ENCODE data around the gene CAP1. TPM values are rescaled to one million over a fixed set of nuclear protein-coding genes. Genes with fewer than 3 reads are reported as not detected.

The CAP1 gene
- total and polyA plus RNA-seq, 4 donors = 209 to 493 (median 321) TPM

DNA sequence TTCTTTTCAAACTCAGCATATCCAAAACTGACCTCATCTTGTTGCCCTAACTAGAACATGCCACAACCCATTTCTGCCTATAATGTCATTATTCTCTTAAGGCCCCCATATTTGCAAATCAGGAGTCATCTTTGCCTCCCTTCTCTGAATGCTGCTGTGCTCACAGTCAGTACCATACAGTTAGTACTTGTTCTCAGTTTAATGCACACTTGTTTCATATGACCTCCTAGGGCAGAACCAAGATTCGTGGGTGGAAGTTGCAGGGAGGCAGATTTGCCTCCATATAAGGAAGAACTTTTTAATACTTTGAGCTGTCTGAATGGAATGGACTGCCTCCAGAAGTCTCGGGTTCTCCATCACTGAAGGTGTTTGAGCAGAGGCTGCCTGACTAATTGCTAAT lies 9.2 kb downstream of the CAP1 start:
- DNase-seq = no peak
- intact Hi-C loops (cut with DNase I) = no loop called here
- H3K4me3 ChIP-seq (ENCODE audit: low read length in 2 of 2) = no peak overlapping the region
- 1 to 4% methylated on average over 2 of the region's 2 CpGs for WGBS, 2 donors
- peak overlapping the region; percentile 26 to 90 for H3K27ac ChIP-seq (ENCODE audit: low read depth in 1 of 2, low read length in 2 of 2)
- no peaks in the 10 kb centered on the region for H3K9me3 ChIP-seq (ENCODE audit: control insufficient read depth, low read length)
- no peak for ATAC-seq (ENCODE audit: low FRiP score)
- H3K4me1 ChIP-seq (ENCODE audit: control insufficient read depth in 1 of 2, insufficient read depth in 2 of 2, low read length in 2 of 2) = peaks cover 2 to 11% of the 10 kb centered on the region in 2 donors
- no peaks in the 10 kb centered on the region for H3K36me3 ChIP-seq (ENCODE audit: control insufficient read depth in 1 of 2, insufficient read depth in 2 of 2, low read length in 1 of 2)
- H3K27me3 ChIP-seq (ENCODE audit: control insufficient read depth in 1 of 2, insufficient read depth in 2 of 2, low read length in 1 of 2) = no peaks in the 10 kb centered on the region

- H3K27me3 ChIP-seq (ENCODE audit: control insufficient read depth in 1 of 2, insufficient read depth in 2 of 2, low read length in 1 of 2) = no peaks in the 10 kb centered on the region
- no peak for DNase-seq
- no peaks in the 10 kb centered on the region for H3K36me3 ChIP-seq (ENCODE audit: control insufficient read depth in 1 of 2, insufficient read depth in 2 of 2, low read length in 1 of 2)
- H3K27ac ChIP-seq (ENCODE audit: low read depth in 1 of 2, low read length in 2 of 2) = no peak overlapping the region
- WGBS, 2 donors = 84 to 87% methylated on average over 3 of the region's 3 CpGs
- peaks cover 2 to 5% of the 10 kb centered on the region in 2 donors for H3K4me1 ChIP-seq (ENCODE audit: control insufficient read depth in 1 of 2, insufficient read depth in 2 of 2, low read length in 2 of 2)
- H3K4me3 ChIP-seq (ENCODE audit: low read length in 2 of 2) = no peak overlapping the region
- intact Hi-C loops (cut with DNase I) = no loop called here
- no peaks in the 10 kb centered on the region for H3K9me3 ChIP-seq (ENCODE audit: control insufficient read depth, low read length)
- ATAC-seq (ENCODE audit: low FRiP score) = no peak
These were observed 10.3 kb downstream of the CAP1 start for GRCh38 chr1:40050863-40051262.

- 60 to 67% methylated on average over 11 of the region's 11 CpGs for WGBS, 2 donors
- H3K36me3 ChIP-seq (ENCODE audit: control insufficient read depth in 1 of 2, insufficient read depth in 2 of 2, low read length in 1 of 2) = no peaks in the 10 kb centered on the region
- no peak overlapping the region for H3K27ac ChIP-seq (ENCODE audit: low read depth in 1 of 2, low read length in 2 of 2)
- H3K27me3 ChIP-seq (ENCODE audit: control insufficient read depth in 1 of 2, insufficient read depth in 2 of 2, low read length in 1 of 2) = no peaks in the 10 kb centered on the region
- ATAC-seq (ENCODE audit: low FRiP score) = no peak
- H3K4me3 ChIP-seq (ENCODE audit: low read length in 2 of 2) = no peak overlapping the region
- H3K4me1 ChIP-seq (ENCODE audit: control insufficient read depth in 1 of 2, insufficient read depth in 2 of 2, low read length in 2 of 2) = peaks cover 8 to 13% of the 10 kb centered on the region in 2 donors
- DNase-seq = no peak
- intact Hi-C loops (cut with DNase I) = no loop called here
- H3K9me3 ChIP-seq (ENCODE audit: control insufficient read depth, low read length) = no peaks in the 10 kb centered on the region
These were observed 12.8 kb downstream of the CAP1 start for GRCh38 chr1:40053138-40053887.

DNA sequence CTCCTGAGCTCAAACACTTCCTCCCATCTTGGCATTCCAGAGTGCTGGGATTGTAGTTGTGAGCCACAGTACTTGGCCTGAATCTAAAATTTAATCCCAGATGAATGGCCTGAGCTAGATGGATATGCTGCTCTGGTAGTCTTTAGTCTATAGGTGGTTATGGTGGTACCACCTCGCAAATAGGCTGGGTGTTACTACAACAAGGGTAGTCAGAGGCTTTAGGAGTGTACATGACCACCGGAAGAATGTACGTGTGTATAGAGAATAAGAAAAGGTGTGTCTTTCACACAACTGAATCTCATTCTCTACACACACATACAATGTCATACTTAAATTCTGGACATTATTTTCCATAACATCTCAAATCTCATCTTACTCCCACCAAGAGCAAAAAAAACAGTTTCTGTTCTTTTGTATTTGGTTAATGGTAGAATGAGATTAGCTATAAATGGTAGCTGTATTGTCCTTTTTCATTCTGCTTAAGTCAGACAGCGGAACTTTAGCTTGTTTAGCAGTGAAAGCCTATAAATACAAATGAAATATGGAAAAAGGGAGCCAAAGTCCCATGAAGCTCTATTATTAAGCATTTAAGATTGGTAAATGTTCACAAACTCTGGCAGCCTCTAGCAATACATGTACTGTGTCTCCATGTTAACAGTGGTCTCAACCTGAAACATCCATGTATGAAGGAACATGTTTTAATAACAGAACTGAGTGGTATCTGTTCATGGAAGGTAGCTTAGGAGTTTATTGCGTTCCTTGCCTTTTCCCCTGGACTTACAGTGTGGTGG lies 16.2 kb downstream of the CAP1 start:
- WGBS, 2 donors = 90 to 93% methylated on average over 5 of the region's 5 CpGs
- Histone ChIP-seq H3K36me3 (ENCODE audit: control insufficient read depth in 1 of 2, insufficient read depth in 2 of 2, low read length in 1 of 2) (peaks cover 8 to 11% of the 10 kb centered on the region in 2 donors), H3K27me3 (ENCODE audit: control insufficient read depth in 1 of 2, insufficient read depth in 2 of 2, low read length in 1 of 2) (no peaks in the 10 kb centered on the region), H3K9me3 (ENCODE audit: control insufficient read depth, low read length) (no peaks in the 10 kb centered on the region), H3K4me1 (ENCODE audit: control insufficient read depth in 1 of 2, insufficient read depth in 2 of 2, low read length in 2 of 2) (peaks cover 8 to 10% of the 10 kb centered on the region in 2 donors), H3K27ac (ENCODE audit: low read depth in 1 of 2, low read length in 2 of 2) (peak overlapping the region in 1 of 2 donors; percentile 19), H3K4me3 (ENCODE audit: low read length in 2 of 2) (no peak overlapping the region)
- ATAC-seq (ENCODE audit: low FRiP score) = no peak
- DNase-seq = no peak
- intact Hi-C loops (cut with DNase I) = no loop called here

GRCh38 chr1:40057310-40058030 lies 16.9 kb downstream of the CAP1 start:
- intact Hi-C loops (cut with DNase I) = no loop called here
- DNase-seq (no peak), ATAC-seq (ENCODE audit: low FRiP score) (no peak)
- H3K4me3 ChIP-seq (ENCODE audit: low read length in 2 of 2) = no peak overlapping the region
- no peaks in the 10 kb centered on the region for H3K9me3 ChIP-seq (ENCODE audit: control insufficient read depth, low read length)
- no peak overlapping the region for H3K27ac ChIP-seq (ENCODE audit: low read depth in 1 of 2, low read length in 2 of 2)
- WGBS, 2 donors = 18 to 19% methylated on average over 1 of the region's 1 CpG
- peaks cover 10 to 11% of the 10 kb centered on the region in 2 donors for H3K36me3 ChIP-seq (ENCODE audit: control insufficient read depth in 1 of 2, insufficient read depth in 2 of 2, low read length in 1 of 2)
- peaks cover 8 to 10% of the 10 kb centered on the region in 2 donors for H3K4me1 ChIP-seq (ENCODE audit: control insufficient read depth in 1 of 2, insufficient read depth in 2 of 2, low read length in 2 of 2)
- H3K27me3 ChIP-seq (ENCODE audit: control insufficient read depth in 1 of 2, insufficient read depth in 2 of 2, low read length in 1 of 2) = no peaks in the 10 kb centered on the region

GRCh38 chr1:40058097-40058452 lies 17.5 kb downstream of the CAP1 start:
- H3K9me3 ChIP-seq (ENCODE audit: control insufficient read depth, low read length) = no peaks in the 10 kb centered on the region
- no peak overlapping the region for H3K4me3 ChIP-seq (ENCODE audit: low read length in 2 of 2)
- H3K36me3 ChIP-seq (ENCODE audit: control insufficient read depth in 1 of 2, insufficient read depth in 2 of 2, low read length in 1 of 2) = peaks cover 10 to 11% of the 10 kb centered on the region in 2 donors
- no peaks in the 10 kb centered on the region for H3K27me3 ChIP-seq (ENCODE audit: control insufficient read depth in 1 of 2, insufficient read depth in 2 of 2, low read length in 1 of 2)
- H3K4me1 ChIP-seq (ENCODE audit: control insufficient read depth in 1 of 2, insufficient read depth in 2 of 2, low read length in 2 of 2) = peaks cover 8 to 10% of the 10 kb centered on the region in 2 donors
- intact Hi-C loops (cut with DNase I) = no loop called here
- DNase-seq = no peak
- no peak for ATAC-seq (ENCODE audit: low FRiP score)
- H3K27ac ChIP-seq (ENCODE audit: low read depth in 1 of 2, low read length in 2 of 2) = no peak overlapping the region
- WGBS, 2 donors = 86 to 94% methylated on average over 1 of the region's 1 CpG

DNA sequence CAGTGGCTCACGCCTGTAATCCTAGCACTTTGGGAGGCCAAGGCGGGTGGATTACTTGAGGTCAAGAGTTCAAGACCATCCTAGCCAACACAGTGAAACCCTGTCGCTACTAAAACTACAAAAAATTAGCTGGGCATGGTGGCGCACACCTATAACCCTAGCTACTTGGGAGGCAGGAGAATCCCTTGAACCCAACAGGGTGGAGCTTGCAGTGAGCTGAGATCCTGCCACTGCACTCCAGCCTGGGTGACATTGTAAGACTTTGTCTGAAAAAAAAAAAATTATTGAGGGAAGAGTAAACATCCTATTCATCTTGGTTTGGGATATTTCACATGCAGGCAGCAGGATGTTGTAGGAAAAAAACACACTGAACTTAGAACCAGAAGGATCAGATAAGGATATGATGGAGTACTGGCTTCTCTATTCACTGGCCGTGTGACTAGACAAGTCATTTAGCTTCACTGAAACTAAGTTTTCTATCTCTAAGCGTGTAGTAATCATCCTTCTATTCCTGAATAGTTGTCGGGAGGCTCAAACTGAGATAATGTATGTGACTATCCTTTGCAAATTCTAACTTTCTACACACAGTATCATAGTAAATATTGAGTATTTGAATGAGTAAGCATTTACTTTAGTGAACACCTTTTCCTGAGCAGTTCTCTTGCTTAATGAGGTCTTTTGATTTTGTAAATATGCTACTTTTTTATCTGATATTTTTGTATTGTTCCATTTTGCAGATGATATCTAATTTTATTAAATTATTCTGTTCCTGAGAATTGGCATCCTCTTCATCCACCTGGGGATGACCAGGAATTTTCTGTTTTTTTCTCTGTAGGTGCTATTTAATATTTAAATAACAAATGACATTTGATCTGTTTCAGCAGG lies 18.2 kb downstream of the CAP1 start:
- H3K4me1 ChIP-seq (ENCODE audit: control insufficient read depth in 1 of 2, insufficient read depth in 2 of 2, low read length in 2 of 2) = peaks cover 8 to 10% of the 10 kb centered on the region in 2 donors
- no peaks in the 10 kb centered on the region for H3K9me3 ChIP-seq (ENCODE audit: control insufficient read depth, low read length)
- no peaks in the 10 kb centered on the region for H3K27me3 ChIP-seq (ENCODE audit: control insufficient read depth in 1 of 2, insufficient read depth in 2 of 2, low read length in 1 of 2)
- WGBS, 2 donors = 79 to 81% methylated on average over 7 of the region's 7 CpGs
- H3K27ac ChIP-seq (ENCODE audit: low read depth in 1 of 2, low read length in 2 of 2) = no peak overlapping the region
- intact Hi-C loops (cut with DNase I) = no loop called here
- DNase-seq (no peak), ATAC-seq (ENCODE audit: low FRiP score) (no peak)
- H3K4me3 ChIP-seq (ENCODE audit: low read length in 2 of 2) = no peak overlapping the region
- H3K36me3 ChIP-seq (ENCODE audit: control insufficient read depth in 1 of 2, insufficient read depth in 2 of 2, low read length in 1 of 2) = peaks cover 11 to 13% of the 10 kb centered on the region in 2 donors

Data from aorta (tissue), 5 donors.